HEK293 (cell line): ENCODE results near the gene APCDD1L.

Experiments used
- CTCF ChIP-seq: fragments of 450-650 bp; formaldehyde crosslinking; IDR thresholded peaks from 2 replicates; pipeline ENCODE4 v1.5.1; 2016; ENCODE audit warnings: missing biosample characterization, missing genetic modification characterization
- KLF17 ChIP-seq: fragments of 450-650 bp; formaldehyde crosslinking; IDR thresholded peaks from 2 replicates; pipeline ENCODE4 v1.5.1; 2016; ENCODE audit warnings: missing biosample characterization, missing genetic modification characterization
- MEIS1 ChIP-seq: sonication (generic); formaldehyde crosslinking; IDR thresholded peaks from 2 replicates; pipeline ENCODE4 v1.8.1; 2022; ENCODE audit warnings: missing genetic modification reagents, mild to moderate bottlenecking, borderline replicate concordance
- REST ChIP-seq: fragments of 450-650 bp; formaldehyde crosslinking; IDR thresholded peaks from 2 replicates; pipeline ENCODE4 v1.5.1; 2016; ENCODE audit warnings: missing biosample characterization, missing genetic modification characterization
- ZBTB20 ChIP-seq: fragments of 450-650 bp; formaldehyde crosslinking; IDR thresholded peaks from 2 replicates; pipeline ENCODE4 v1.5.1; 2016; ENCODE audit warnings: missing biosample characterization, missing genetic modification characterization
- ZFP3 ChIP-seq: fragments of 450-650 bp; formaldehyde crosslinking; IDR thresholded peaks from 2 replicates; pipeline ENCODE4 v1.5.1; 2016; ENCODE audit warnings: low read depth, missing biosample characterization, missing genetic modification characterization
- ZNF121 ChIP-seq: fragments of 450-650 bp; formaldehyde crosslinking; IDR thresholded peaks from 2 replicates; pipeline ENCODE4 v1.5.1; 2016; ENCODE audit warnings: missing biosample characterization, missing genetic modification characterization
- ZNF350 ChIP-seq: fragments of 450-650 bp; formaldehyde crosslinking; IDR thresholded peaks from 2 replicates; pipeline ENCODE4 v1.5.0; 2017; ENCODE audit warnings: missing biosample characterization, mild to moderate bottlenecking, missing genetic modification characterization
- ZNF37A ChIP-seq: fragments of 450-650 bp; IDR thresholded peaks from 2 replicates; pipeline ENCODE4 v1.5.1; 2018; ENCODE audit warnings: missing biosample characterization, missing genetic modification characterization
- ZNF544 ChIP-seq: fragments of 450-650 bp; formaldehyde crosslinking; IDR thresholded peaks from 2 replicates; pipeline ENCODE4 v1.5.0; 2017; ENCODE audit warnings: missing biosample characterization, missing genetic modification characterization
- ZNF654 ChIP-seq: fragments of 450-650 bp; formaldehyde crosslinking; IDR thresholded peaks from 2 replicates; pipeline ENCODE4 v1.5.1; 2016; ENCODE audit warnings: low read depth, missing biosample characterization, missing genetic modification characterization
- ZXDB ChIP-seq: fragments of 450-650 bp; formaldehyde crosslinking; IDR thresholded peaks from 2 replicates; pipeline ENCODE4 v1.5.1; 2016; ENCODE audit warnings: missing biosample characterization, missing genetic modification characterization

GRCh38 chr20:58433029-58433647 lies 82.1 kb downstream of the APCDD1L start:
- TF ChIP-seq CTCF (no peak), ZNF654 (no peak), ZNF350 (no peak), ZNF544 (tag by site-specific recombination) (no peak), ZXDB (tag by site-specific recombination) (no peak), MEIS1 (CRISPR knock-in tag) (no peak), REST (tag by site-specific recombination) (no peak), KLF17 (no peak), ZBTB20 (tag by site-specific recombination) (no peak), ZFP3 (tag by site-specific recombination) (no peak), ZNF121 (tag by site-specific recombination) (no peak), ZNF37A (tag by site-specific recombination) (no peak)
